AG09319 (cell line): ENCODE results near the gene ASTN2.

Experiments used
- DNase-seq: peaks from one replicate; pipeline ENCODE4 v3.0.0-alpha.2; 2010; ENCODE audit warnings: low read depth; ENCODE audit errors: extremely low read depth
- TF ChIP-seq, protein P1 (sequence below): IDR thresholded peaks from 2 replicates; pipeline ENCODE4 v1.5.1; 2011; ENCODE audit warnings: low read depth, mild to moderate bottlenecking, inconsistent platforms, low read length, moderate library complexity

ASTN2 gene

DNA sequence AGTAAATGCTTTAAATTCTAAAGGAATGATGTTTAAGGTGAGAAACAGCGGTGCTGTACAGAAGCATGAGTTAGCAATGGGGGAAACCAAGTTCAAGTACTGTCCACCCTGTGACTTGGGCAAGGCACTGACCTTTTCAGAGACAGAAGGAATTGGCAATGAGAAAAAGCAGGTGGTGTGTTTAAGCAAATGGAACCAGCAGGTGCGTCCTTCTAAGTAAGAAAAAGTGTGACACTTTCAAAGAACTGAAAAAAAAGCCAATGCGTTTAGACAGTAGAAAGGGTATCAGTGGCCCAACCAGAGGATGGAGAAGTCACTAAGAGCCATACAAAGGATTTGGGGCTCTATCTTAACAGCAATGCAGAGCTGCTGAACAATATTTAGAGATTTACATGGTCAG, 1010.6 kb downstream of the ASTN2 start:
- TF ChIP-seq, protein P1, sequence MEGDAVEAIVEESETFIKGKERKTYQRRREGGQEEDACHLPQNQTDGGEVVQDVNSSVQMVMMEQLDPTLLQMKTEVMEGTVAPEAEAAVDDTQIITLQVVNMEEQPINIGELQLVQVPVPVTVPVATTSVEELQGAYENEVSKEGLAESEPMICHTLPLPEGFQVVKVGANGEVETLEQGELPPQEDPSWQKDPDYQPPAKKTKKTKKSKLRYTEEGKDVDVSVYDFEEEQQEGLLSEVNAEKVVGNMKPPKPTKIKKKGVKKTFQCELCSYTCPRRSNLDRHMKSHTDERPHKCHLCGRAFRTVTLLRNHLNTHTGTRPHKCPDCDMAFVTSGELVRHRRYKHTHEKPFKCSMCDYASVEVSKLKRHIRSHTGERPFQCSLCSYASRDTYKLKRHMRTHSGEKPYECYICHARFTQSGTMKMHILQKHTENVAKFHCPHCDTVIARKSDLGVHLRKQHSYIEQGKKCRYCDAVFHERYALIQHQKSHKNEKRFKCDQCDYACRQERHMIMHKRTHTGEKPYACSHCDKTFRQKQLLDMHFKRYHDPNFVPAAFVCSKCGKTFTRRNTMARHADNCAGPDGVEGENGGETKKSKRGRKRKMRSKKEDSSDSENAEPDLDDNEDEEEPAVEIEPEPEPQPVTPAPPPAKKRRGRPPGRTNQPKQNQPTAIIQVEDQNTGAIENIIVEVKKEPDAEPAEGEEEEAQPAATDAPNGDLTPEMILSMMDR, result no peak
- DNase-seq, result no peak

DNA sequence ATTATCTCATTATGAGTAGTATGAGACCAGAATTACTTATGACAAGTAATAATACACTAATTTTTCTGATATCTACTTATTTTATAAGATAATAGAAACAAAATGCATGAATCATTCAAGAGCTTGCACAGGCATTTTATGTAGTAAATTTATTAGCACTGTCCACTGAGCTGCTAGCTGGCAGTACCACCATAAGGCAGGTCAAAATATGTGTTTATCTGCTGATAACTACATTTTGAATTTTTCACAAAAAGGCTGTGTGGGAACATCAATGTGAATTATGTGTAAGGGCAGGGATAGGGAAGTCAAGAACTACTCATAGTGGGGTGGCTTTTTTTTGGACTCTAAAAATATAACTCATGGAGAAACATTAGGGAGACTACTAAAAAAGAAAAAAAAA, 1011.7 kb downstream of the ASTN2 start:
- TF ChIP-seq, protein P1, result no peak
- no peak for DNase-seq

DNA sequence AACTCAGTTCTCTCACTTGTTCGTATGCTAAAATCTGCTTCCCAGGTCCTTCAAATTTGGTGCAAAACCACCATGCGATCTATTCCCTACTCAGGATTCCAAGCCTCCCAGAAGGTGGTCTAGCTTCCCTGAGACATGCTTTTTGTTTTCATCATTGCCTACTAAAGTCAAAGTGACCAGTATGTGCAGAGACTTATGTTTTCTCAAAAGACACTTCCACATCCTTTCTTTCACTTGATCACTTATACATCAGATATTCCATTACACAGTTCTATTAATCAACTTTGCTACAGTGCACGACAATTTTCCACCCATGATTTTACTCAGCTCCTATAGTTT, 1019.2 kb downstream of the ASTN2 start:
- DNase-seq, result no peak
- TF ChIP-seq, protein P1, result no peak

DNA sequence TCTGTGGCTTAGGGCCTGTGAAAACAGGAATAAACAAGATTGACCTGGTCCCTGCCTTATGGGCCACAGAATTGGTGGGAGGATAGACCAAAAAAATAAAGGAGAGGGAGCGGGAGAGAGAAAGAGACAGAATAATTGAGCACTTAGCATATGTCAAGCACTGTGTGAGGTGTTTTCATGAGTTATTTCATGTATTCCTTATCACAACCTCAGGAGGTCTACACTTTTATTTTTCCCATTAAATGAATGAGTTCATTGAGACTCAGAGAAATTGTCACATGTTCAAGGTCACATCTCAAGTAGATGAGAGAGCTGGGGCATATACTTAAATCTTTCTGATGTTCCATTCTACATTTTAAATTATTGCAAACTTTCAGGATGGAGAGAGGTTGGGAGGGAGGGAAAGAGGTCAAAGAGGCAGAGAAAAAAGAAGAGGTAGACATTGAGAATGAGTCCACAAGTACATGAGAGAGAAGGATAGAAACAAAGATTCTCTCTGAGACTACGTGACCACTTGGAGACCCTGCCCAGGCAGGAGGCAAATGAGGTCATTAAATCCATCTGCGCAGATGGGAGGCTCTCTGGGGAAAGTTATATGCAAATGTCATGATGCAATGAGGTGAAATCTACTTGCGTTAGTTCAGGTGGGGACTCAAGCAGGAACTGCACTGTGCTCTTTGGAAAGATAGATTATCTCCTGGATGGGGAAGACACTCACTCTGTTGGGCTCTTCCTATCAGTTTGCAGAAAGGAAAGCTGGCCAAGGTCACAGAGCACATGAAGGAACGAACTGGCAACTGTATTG, 1019.8 kb downstream of the ASTN2 start:
- TF ChIP-seq, protein P1, result no peak
- no peak for DNase-seq

DNA sequence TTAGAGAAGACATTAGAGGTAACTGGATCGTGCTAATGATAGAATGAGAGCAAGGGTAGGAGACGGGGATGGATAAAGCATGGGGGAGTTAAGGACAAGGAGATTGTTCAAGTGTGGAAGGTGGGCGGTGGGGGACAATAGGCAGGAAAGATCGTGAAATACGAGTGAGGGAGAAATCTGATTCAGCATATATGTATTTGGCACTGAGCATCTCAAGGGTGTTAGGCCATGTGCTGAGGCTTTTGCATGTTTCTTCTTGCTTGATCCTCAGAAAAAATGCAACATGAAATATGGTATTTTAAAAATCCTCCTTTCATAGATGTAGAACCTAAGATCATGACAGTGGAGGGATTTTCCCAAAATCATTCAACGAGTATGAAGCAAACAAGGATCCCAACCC, 1020.8 kb downstream of the ASTN2 start:
- TF ChIP-seq, protein P1, result no peak
- no peak for DNase-seq

DNA sequence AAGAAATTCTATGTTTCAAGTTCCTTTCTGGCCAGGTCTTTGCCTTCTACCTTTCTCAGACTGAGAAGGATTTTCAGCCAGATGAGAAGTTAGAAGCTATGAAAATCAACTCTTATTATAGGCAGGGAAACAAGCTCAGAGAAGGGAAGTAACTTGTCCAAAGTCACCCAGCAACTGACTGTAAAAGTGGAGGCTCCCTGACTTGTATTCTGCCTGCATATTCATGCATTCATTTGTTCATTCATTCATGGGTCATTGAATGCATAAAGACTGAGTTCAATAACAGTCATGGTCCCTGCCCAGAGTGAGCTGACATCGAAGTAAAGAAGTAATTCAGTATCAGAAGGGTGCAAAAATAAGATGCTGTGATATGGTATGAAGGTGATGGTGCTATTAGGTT, 1021.7 kb downstream of the ASTN2 start:
- no peak for DNase-seq
- TF ChIP-seq, protein P1, result no peak

DNA sequence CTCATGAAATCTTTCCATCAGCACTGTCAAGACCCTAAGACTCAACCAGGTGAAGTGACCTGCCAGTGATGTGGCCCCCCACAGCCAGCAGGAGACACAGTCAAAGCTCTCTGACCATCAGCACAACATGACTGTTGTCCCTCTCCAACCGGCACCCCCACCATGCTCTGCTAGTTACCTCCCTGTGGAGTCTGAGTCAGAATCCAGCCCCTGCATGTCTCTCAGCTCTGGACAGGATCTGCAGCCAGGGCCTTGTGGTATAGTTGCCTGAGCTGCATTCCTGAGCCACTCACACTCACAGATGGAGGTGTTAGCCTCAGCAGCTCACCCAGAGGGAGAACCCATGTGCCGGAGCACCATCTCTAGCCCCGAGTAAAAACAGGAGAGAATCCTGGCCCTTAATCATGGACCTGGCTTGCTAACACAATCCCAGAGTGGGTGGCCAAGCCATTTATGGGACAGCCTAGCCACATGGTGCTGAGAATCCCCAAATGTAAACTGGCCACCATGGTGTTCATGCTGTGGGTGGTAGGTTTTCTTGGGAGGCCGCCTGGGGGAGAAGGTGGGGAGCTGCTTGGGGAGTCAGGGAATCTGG, 1023.5 kb downstream of the ASTN2 start:
- TF ChIP-seq, protein P1, result no peak
- no peak for DNase-seq
